Measurements from ENCODE around the gene HHAT.
A peak's percentile ranks its signal among the peaks of the same experiment; 100 is the strongest.

Gene HHAT

DNA sequence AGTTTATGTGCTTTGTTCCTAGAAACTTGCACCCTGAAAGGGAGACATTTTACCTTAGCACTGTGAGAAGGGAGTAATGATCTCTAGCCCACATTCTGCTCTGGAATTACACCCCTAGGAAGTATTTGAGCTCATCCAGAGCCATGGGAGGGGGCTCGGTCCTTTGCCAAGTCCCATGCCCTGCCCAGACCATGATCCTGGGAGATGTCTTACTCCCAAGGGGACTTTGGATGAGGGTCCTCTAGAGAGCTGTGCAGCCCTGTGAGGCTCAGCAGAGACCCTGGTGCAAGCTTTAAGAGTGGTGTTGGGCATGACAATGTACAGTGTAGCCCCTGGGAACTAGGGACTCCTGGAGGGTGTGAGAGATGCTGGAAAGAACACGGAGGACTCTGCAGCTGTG lies 241.4 kb downstream of the HHAT start:
- no peak for DNase-seq (ENCODE audit: low read depth)
- TF ChIP-seq, protein P1, sequence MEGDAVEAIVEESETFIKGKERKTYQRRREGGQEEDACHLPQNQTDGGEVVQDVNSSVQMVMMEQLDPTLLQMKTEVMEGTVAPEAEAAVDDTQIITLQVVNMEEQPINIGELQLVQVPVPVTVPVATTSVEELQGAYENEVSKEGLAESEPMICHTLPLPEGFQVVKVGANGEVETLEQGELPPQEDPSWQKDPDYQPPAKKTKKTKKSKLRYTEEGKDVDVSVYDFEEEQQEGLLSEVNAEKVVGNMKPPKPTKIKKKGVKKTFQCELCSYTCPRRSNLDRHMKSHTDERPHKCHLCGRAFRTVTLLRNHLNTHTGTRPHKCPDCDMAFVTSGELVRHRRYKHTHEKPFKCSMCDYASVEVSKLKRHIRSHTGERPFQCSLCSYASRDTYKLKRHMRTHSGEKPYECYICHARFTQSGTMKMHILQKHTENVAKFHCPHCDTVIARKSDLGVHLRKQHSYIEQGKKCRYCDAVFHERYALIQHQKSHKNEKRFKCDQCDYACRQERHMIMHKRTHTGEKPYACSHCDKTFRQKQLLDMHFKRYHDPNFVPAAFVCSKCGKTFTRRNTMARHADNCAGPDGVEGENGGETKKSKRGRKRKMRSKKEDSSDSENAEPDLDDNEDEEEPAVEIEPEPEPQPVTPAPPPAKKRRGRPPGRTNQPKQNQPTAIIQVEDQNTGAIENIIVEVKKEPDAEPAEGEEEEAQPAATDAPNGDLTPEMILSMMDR (IDR thresholded peaks at IDR 0.05; ENCODE audit: control insufficient read depth, insufficient read depth, low read depth, low read length, missing control alignments), result no peak
- no peak overlapping the region for H3K4me3 ChIP-seq (ENCODE audit: control insufficient read depth, low read depth, low read length)

DNA sequence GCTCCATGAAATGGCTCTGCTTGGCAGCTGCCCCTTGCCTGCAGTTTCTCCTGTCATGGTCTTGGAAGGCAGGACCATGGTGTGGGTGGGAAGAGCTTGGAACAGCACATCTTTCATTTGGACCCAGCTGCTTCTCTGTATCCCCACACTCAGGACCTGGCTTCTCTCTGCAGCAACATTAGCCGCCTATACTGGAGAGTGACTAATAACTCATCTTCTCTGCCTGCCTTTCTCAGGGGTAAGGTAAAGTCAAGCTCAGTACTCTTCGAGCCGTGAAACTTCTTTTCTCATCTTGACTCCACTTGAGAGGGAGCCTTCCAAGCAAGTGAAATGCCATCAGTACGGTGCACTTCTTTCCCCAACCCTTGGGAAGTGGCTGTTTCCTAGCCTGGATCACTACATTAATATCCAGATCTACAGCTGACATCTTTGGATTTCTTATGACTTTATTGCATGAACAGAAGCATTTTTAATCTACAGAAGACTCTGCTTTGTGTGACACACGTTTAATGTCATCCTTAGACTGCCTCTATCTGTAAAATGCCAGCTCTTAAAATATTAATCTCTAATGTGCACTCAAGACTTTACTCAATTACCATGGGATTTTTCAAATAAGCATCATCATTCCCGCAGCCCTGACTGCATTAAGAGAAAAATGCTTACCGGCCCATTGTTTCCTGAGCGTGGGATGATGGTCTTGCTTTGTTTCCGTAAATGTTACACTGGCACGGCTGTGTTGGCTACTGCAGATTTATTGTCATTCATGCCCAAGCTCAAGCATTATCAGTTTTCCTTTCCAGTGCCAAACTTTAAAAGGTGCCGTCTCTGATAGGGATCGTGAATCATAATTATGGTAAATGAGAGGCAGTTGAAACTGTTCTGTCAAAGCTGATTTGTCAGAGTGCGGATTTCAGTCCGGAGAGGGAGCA lies 242.9 kb downstream of the HHAT start:
- DNase-seq (ENCODE audit: low read depth), result no peak
- TF ChIP-seq, protein P1 (IDR thresholded peaks at IDR 0.05; ENCODE audit: control insufficient read depth, insufficient read depth, low read depth, low read length, missing control alignments), result no peak
- H3K4me3 ChIP-seq (ENCODE audit: control insufficient read depth, low read depth, low read length), result no peak overlapping the region

DNA sequence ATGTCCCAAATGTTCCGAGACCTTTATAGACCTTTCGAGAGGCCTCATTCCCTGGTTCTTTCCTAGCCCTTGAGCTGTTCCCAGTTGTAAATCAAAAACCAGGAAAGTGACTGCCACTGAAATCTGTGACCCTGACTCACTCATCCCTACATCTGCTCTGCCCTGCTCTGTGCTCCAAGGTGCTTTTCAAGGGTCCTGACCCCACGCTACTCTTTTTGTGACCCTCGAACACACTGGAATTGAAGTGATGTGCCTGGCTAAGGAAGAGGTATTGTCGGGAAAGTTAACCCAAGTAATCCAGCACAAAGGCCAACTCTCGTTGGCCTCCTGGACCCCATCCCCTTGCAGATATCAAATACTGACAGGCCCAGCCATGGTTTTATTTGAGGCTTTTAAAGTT lies 244.4 kb downstream of the HHAT start:
- no peak overlapping the region for H3K4me3 ChIP-seq (ENCODE audit: control insufficient read depth, low read depth, low read length)
- DNase-seq (ENCODE audit: low read depth), result no peak
- TF ChIP-seq, protein P1 (IDR thresholded peaks at IDR 0.05; ENCODE audit: control insufficient read depth, insufficient read depth, low read depth, low read length, missing control alignments), result no peak

DNA sequence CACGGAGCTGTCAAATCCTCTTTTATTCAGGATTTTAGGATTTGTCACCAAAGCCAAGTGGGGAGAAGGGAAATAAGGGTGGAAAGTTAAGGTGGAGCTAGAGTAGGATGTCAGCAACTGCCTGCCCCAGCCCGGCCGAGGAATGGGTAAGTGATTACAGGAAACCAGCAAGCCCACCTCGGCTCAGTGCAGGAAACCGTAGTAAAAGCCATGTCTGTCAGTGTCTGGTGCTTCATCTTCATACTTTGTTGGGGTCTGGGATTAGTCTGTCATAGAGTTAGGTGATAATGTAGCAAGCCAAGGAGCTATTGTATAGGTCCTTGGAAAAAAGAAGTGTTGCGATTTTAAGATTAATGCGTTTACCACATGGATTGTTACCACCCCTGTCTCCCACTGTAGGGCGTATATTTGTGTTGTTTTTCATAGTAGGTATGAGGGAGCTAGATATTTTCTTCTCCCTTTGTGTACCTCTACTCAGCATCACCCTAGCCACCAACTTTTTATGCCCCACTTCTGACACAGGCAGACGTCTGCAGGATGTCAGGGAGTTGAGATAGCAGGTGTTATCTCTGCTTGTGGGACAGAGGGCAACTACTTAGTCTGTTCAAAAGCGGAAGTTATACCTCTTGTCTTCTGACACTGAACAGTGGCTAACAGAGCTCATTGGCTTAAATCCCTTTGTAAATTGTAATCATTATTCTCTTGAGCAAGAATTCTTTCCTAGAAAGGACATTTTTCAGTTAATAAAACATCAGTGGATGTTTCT lies 253.7 kb downstream of the HHAT start:
- no peak overlapping the region for H3K4me3 ChIP-seq (ENCODE audit: control insufficient read depth, low read depth, low read length)
- DNase-seq (ENCODE audit: low read depth), result no peak
- TF ChIP-seq, protein P1 (IDR thresholded peaks at IDR 0.05; ENCODE audit: control insufficient read depth, insufficient read depth, low read depth, low read length, missing control alignments), result no peak

DNA sequence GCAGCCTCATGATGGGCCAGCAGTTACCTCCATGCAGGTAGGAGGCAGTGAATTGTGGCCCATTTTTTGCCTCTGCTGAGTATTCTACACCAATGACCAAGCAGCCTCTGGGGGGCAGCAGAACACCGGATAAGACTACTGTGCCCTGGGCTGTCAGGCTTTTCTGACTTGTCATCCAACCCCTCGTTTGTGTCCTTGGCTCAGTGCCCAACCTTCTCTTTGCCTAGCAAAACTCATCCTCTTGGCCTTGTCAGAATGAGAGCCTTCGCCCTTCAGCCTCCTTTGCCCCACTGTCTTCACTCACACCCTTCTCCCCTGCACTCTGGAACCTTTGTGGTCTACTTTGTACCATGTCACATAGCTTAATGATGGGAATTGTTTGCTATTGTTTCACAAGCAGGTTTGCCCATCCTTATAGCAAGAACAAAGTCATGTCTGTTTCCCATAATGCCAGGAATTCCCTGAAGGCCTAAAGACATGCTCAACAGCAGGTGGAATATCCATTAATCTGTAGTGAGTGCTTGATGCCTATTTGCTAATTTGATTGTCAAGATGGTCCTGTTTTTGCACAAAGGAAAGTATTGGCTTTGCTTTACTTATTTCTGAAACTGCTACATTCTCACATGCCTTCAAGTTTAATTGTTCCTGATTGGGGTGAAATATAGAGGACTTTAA lies 255.9 kb downstream of the HHAT start:
- DNase-seq (ENCODE audit: low read depth), result peak; percentile 32
- TF ChIP-seq, protein P1 (IDR thresholded peaks at IDR 0.05; ENCODE audit: control insufficient read depth, insufficient read depth, low read depth, low read length, missing control alignments), result peak; percentile 77
- no peak overlapping the region for H3K4me3 ChIP-seq (ENCODE audit: control insufficient read depth, low read depth, low read length)

DNA sequence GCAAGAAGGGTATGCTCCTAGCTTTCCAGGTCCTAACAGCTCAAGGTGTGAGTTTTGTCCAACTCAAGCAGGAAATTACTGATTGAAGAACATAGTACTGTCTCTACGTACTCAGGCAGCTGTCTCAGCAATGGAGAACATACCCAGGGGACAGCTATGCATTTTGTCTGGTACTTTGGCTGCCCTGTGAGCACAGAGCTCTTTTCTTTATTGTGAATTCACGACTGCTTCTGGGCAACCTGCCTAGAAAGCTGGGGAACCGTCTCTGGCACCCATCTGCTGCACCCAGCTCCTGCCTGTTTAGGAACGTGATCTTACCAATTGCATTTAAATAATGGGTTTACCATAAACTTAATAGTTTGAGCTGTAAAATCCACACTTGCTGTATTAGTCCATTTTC lies 258.1 kb downstream of the HHAT start:
- no peak for DNase-seq (ENCODE audit: low read depth)
- TF ChIP-seq, protein P1 (IDR thresholded peaks at IDR 0.05; ENCODE audit: control insufficient read depth, insufficient read depth, low read depth, low read length, missing control alignments), result no peak
- H3K4me3 ChIP-seq (ENCODE audit: control insufficient read depth, low read depth, low read length), result no peak overlapping the region

All from AG09309 (cell line).